ENCODE results near the gene MBD4.

The MBD4 gene

DNA sequence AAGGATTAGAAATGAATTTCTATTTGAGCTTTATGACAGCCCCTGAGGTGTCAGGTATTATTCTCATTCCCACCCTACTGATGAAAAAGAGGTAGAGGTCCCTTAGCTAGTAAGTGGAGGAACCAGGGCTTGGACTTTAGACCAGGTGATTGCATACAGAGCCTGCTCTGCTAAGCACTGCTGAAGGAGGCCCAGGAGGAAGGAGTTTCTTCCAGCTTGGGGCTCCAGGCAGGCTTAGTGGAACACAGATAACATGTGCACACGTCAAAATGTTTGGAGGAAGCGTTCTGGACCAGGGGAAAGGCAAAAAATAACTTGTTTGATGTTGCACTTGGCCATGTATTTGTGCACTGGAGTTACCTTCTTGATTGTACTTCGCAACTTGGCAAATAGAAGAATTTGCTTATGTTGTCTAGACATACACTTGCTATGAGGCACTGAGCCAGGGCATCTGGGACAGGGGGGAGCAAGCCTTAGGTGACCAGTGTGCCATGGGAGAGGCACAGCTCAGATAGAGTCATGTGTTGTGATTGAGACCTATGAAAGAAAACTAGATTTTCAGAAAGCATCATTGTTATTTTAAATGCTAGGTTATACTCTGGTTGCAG lies 22.7 kb upstream of the MBD4 start:
- no peak for DNase-seq

DNA sequence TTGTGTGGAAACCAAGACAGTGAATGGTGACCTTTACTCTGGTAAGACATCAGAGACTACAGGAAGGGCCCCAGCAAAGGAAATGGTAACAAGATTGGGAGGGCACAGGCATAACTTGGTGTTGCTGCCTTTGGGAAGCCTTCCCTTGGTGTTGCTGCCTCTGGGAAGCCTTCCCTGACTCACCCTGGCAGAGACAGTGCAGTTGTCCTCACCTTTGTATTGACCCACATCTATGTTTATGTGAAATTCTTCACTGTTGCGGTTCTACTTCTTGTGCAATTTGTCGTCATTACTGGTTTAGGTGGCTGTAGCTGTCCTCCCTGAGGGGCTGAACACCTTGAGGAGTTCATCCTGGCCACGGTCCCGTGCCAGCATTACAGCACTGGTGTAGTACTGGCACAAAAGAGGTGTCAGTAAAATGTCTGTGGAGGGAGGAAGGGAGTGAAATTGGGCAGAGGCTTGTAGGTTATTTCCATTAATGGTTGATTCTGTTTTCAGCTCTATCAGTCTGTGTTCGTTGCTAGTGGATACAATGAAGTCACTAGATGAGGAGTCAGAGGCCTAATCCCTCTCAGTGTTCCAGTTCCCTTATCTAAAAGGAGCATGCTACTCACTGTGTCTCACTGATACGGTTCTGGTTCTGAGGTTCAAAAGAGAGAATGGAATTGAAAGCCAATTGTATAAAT lies 21.9 kb upstream of the MBD4 start:
- no peak for DNase-seq

DNA sequence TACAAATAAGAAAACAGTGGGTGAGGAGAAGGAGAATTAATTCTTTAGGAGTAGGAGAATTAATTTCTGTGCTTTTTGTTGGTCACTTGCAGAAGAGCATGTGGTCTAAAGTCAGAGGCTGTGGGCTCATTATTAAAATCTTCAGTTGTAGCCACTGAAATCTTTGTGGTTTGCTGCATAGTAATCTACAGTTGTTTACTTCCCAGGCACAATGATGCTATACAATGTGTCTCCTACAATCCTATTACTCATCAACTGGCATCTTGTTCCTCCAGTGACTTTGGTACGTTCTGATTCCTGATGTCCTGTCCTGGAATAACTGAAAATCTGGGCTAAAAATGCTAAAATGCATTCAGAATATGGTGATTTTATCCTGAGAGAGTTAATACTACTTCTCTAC lies 21.3 kb upstream of the MBD4 start:
- DNase-seq: no peak

DNA sequence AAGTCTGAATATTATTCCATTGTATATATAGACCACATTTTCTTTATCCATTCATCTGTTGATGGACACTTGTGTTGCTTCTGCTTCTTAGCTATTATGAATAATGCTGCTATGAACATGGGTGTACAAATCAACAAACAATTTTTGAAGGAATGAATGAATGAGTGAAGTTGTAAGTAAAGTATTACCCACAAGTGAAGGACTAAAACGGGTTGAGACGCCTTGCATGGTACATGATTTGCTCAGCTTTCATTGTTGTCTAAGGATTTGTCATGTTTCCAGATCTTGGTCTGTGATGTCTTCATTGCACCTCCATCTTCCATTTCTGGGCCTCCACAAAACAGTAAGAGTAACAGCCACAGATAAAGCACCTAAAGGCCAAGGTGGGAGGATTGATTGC lies 20.8 kb upstream of the MBD4 start:
- no peak for DNase-seq

DNA sequence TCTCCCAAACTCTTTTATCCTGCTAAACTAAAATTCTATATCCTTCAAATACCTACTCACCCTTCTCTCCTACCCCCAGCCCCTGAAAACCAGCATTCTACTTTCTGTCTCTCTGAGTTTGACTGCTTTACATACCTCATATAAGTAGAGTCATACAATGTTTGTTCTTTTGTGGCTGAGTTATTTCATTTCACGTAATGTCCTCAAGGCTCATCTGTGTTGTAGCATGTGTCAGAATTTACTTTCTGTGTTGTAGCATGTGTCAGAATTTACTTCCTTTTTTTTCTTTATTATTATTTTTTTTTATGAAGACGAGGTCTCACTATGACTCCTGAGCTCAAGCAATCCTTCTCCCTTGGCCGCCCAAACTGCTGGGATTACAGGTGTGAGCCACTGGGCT lies 20.4 kb upstream of the MBD4 start:
- no peak for DNase-seq

DNA sequence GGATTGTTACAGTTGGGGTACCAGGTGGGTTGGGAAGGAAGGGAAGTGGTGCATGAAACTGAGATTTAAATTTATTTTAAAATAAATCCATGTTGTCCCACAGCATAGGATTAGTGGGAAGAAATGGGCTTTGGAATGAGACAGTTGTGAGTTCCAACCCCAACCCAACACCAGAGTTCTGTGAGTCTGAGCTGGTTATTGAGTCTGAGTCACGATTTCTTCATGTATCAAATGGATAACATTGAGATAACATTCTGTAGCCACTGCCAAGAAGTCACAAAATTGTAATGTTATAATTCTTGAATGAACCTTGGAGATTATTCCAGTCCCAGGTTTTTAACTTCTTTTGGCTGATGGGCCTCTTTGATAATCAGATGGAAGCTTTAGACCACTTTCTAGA lies 14.0 kb upstream of the MBD4 start:
- no peak for DNase-seq

DNA sequence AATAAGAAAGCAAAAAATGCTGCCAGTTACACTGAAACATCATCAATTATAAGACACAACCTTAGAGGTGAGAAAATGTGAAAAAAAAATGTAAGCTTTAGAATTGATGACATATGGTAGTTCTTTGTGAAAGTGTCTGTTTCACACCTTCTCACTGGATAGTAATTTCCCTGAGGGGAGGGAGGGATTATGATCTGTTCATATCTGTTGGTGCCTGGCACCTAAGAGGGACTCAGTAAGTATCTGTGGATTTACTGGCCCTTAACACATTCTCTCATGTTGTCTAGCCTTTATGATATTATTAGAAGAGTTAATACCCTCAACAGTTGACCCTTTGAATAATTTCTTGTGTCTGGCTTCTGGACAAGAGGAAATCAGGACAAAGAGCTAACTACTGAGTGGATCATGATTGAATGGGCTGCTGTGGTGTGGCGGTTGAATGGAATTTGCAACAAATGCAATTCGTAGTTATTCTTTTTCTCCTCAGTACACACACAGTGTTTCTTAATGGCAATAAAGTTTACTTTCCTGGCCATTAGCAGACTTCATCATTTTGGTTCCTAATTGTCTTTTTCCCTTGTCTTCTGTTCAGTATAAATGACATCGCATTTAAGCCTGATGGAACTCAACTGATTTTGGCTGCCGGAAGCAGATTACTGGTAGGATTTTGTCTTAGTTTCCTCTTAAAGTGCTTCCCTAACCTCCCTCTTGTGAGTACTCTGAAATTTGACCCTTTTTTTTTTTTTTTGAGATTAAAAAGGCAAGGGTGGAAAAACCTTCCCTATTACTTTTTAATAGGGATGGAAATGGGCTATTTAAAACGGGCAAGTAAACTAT lies 9.7 kb upstream of the MBD4 start:
- DNase-seq: no peak

DNA sequence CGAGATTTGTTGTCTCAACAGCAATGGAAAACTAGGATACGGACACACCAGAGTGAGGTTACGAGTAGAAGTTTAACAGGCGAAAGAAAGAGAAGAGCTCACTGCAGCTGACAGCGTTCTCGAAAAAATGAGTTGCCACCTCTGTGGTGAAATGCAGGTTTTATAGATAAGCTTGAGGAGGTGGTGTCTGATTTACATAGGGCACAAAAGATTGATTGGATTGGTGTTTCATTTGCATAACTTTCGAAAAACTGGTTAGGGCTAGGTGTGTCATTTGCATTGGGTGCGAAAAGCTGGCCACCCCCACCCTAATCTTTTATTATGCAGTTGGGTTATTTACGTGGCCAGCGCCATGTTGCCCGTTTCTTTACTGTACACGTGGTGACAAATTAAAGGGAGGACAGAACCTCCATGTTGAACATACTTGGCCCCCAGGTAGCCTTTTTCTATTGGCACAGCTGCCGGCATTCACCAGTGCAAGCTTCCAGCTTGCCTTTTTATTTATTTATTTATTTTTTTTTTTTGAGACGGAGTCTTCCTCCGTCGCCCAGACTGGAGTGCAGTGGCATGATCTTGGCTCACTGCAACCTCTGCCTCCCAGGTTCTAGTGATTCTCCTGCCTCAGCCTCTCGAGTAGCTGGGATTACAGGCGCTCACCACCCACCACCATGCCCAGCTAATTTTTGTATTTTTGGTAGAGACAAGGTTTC lies 8.6 kb upstream of the MBD4 start:
- no peak for DNase-seq

DNA sequence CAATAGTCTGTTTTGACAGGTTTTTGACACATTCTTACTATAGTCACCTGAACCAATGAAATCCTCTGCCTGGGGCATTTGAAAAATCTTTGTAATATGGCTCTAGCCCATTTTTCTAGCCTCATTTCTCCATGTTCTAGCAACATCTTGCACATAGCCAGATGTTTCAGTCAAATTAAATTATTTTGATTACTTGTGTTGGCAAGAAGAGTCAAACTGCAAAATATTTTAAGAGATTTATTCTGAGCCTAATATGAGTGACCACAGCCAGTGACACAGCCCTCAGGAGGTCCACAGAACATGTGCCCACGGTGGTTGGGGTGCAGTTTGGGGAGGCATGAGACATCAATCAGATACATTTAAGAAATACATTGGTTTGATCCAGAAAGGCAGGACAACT lies 7.2 kb upstream of the MBD4 start:
- DNase-seq: no peak

GRCh38 chr3:129445471-129445870 lies 5.7 kb upstream of the MBD4 start:
- DNase-seq: no peak

- DNase-seq: no peak
Measured at GRCh38 chr3:129442947-129443346, 3.2 kb upstream of the MBD4 start.

DNA sequence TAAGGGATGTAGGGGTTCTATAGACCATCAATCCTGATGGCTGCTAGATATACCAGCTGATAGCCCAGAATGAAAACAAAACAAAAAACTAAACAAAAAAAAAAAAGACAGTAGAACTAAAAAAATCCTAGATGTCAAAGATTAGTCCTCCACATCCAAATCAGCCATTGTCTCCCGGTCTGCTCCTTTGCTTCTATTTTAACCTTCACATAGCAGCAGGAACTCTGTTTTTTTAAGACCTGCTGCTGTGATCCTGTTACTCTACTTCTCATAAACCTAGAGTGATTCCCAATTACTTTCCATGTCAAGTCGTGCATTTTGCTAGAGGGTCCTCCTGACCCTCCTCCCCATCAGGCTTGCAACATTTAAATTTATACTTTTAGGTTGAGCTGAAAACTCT lies 2.7 kb upstream of the MBD4 start:
- DNase-seq: no peak

DNA sequence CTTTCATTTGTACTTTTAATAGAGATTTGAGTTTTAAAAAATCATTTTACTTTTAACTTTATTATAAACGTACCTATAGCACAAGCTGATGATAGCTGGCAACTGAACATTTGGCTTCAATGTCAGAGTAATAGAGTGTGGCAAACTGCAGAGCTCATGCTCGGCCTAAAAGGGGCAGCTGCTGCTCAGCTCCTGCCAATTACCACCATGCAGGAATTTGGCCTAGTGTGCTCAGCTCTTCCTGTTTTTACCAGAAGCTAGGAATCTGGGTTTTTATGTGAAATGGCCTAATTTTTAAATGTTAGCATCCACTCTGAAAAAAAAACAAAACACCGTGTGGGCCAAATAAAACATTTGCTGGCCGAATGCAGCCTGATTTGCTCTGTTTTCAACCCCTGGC lies 2.0 kb upstream of the MBD4 start:
- no peak for DNase-seq

DNA sequence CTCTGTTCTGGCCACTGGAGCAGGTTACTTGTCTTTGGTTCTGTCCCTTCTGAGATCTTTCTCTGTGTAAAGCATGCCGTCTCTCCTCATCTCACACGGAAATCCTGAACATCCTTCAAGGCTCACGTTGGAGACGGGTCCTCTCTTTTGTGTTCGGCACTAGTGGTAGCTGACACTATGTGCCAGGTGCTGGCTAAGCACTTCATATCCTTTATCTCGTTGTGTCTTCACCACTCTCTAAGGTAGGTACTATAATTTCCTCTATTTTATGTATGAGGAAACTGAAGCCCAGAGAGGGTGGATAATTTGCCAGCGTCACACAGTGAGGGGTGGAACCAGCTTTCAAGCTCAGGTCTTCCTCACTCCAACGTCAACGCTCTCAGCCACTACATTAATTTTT lies 1.5 kb upstream of the MBD4 start:
- DNase-seq: no peak

DNA sequence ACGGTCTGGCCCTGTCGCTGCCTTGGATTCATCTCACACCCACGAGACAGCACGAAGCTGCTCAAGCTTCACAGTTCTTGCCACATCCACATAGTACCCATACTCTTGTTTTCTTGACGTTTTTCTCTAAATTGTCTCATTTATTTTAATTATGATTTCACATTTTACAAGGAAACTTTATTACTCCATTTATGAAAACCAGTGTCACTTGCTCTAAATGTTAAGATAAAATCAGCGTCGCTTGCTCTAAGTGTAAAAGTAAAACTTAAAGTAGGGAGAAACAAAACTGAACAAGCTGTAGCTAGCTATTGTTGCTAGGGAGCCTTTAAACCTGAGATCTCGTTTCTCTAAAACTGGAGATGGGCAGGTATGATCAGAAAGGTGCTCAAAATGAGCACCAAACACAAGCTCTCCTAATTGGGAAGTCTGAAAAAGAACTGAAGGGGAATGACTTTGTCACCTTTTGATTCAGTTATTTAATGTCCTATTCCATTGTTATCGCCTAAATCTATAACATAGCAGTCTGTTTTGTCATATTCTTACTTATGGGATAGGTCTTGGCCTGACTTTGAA lies 956 bp upstream of the MBD4 start:
- DNase-seq: no peak

DNA sequence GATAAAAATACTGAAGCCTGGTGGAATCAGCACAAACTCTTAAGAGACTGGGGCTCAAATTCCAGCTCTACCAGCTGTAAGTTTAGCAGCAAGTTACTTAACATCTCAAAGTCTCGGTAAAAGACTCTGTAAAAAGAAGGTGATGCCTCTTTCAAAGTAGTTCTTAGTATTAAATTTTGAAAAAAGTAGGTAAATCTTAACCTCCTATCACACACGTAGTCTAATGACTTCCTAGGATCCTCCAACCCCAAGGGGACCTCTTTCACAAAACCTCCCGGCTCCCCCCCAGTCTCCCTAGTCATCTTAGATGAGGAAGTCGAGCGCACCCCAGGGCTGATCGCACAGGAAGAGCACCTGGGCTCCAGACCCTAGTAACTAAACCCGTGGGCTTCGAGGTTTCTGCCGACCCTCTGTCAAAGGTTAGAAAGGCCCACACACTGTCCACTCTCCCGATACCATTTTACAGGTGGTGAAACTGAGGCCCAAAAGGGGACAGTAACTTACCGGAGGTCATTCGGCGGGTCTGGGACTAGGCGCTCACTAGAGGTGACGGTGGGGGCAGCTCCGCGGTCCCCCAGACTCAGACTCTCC lies 427 bp downstream of the MBD4 start:
- DNase-seq: peak; percentile 57 to 60

DNA sequence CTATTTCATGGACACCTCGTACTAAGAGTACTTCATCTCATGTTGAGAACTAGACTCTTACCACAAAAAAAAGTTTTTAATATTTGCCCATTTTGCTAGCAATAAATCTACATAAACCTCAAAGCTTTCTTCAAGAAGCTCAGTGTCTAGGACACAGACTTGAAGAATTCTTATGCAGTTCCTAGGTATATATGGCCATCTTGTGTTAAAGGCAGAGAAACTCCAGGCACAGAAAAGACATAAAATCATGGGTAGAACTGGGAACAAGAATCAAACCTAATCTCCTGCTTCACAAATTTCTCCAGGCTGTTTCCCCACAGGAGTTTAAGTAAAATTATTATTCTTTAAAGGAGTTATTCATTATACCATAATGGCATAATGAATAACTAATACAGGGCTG lies 4.4 kb downstream of the MBD4 start:
- DNase-seq: no peak

GRCh38 chr3:129434140-129434539 lies 5.6 kb downstream of the MBD4 start:
- DNase-seq: no peak

DNA sequence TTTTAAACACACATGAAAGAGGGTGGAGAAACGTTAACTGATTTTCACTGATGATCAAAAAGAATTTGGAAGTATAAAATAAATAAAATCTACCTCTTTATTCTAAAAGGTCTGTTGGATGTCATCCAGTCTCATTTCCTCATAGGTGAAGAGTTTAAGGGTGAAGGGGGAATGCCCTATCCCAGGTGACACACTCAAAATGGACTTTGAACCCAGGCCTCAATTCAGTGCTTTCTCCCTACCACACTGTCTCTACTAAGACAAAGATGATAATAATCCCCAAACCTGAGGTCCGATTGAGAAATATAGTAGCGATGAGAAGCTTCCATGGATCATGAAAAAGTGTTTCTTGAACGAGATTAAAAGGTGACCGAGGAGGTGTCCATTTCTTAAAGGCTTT lies 6.2 kb downstream of the MBD4 start:
- no peak for DNase-seq

DNA sequence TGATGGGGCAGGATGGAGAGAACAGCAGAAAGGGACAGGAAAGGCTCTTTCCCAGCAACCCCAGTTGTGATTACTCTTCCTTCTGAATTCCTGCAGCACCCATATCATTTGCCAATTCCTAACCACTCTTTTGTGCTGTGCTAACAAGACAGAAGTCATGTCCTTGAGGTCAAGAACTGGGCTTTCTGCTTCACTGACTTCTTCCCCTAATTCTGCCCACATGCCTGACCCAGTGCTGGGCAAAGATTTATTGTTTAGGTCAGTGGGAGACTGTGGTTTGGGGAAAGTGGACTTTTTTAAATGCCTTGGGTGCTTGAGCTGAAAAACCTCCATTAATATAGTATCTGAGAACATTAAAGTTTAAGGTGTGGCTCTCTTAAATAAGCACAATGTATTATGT lies 7.1 kb downstream of the MBD4 start:
- DNase-seq: no peak

DNA sequence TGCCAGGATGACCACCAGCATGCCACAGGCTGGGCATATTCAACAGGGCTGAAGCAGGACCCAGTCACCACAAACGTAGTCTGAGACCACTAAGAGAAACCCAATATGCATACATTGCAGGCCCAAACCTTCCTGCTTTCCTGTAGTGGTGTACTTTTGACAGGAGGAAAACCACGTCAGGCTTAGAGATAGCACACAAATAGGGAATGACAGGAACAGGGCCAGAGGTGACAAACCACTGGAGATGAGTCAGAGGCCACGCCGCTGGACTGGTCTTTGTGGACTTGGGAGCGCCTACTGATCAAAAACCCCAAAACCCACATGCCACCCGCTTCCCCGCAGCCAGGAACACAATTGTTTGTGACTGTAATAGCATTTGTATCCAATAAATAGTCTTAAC lies 7.7 kb downstream of the MBD4 start:
- DNase-seq: no peak

DNA sequence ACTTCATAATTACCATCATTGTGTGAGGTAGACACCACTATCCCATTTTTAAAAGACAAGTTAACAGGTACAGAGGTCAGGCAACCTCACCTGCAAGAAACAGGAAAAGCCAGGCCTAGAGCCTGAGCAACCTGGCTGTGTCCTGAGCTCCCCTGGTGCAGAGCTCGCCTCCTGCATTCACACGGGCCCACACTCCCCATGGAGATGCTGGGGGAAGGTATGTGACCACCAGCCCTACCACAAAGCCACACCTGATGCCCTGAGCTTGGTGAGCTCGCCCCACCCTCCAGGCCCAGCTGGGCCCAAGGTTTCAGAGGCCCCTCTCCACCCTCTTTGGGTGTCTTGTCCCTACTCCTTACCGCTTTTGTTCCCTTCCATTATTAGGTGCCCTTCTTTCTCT lies 10.1 kb downstream of the MBD4 start:
- no peak for DNase-seq

DNA sequence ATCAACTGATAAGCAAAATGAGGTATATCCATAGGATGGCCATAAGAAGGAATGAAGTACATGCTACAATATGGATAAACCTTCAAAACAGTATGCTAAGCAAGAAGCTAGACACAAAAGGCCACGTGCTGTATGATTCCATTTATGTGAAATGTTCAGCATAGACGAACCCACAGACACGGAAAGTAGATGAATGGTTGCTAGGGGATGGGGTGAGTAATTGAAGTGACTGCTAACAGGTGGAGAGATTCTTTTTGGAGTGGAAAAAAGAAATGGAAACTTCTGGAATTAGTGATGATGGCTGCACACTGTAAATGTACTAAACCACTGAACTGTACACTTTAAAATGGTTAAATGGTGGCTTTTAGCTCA lies 10.7 kb downstream of the MBD4 start:
- no peak for DNase-seq

All from stimulated activated CD4-positive, alpha-beta T cell treated with anti-CD3 and anti-CD28 coated beads, Interleukin-2, amount 100 ng/mL, for 24 hours (primary cell).